Activated CD8-positive, alpha-beta memory T cell treated with anti-CD3 and anti-CD28 coated beads for 36 hours (primary cell): ENCODE data around the gene TJP3. TPM values are rescaled to one million over a fixed set of nuclear protein-coding genes. Genes with fewer than 3 reads are reported as not detected.

Source experiments
- CTCF ChIA-PET: fragments of 350-600 bp; sonication (Branson Sonifier 250); formaldehyde crosslinking; loops from one replicate; lab custom pipeline; 2021; ENCODE audit warnings: antibody characterized with exemption; lab: Charles Lee
- POLR2A ChIA-PET: fragments of 350-600 bp; sonication (Branson Sonifier 250); formaldehyde crosslinking; loops from one replicate; lab custom pipeline; 2021; ENCODE audit warnings: antibody characterized with exemption; lab: Charles Lee
- total RNA-seq, 2 experiments: library from RNA; stranded (reverse); gene quantifications; one replicate each; pipeline ENCODE4 v1.2.3, GENCODE V29; 2021

The TJP3 gene
- total RNA-seq, 2 experiments from 2014 or later = 0.63 to 0.94 TPM

DNA sequence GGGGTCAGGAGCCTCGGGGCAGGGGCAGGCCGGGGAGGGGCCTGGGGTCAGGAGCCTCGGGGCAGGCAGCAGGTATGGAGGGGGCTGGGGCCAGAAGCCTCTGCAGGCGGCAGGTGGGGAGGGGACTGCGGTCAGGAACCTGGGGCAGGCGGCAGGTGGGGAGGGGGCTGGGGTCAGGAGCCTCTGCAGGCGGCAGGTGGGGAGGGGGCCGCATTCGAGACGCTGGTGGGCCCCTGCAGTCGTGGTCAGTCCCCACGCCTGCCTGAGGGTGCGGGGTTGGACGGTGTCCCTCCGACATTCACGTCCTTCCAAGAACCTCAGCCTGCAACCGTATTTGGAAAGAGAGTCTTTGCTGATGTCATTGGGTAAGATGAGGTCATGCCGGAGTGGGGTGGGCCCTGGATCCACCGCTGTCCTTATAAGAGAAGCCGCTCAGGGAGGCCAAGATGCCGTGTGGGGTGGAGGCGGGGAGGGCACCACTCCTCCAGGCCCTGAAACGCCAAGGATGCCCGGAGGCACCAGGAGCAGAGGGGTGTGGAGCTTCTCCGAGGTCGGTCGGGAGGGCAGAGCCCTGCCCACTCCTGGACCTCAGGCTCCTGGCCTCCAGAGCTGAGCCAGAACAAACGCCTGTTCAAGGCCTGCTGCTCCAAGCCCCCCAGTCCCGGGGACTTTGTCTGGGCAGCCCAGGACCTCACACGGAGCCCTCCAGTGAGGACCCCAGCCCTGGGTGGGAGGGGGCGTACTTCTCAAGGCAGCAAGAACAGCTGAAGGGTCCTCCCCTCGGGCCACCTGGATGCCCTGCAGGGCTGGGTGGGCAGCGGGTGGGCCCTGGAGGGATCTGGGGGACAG lies 38.0 kb upstream of the TJP3 start:
- CTCF ChIA-PET = interaction anchor here (1.2 to 2.9 kb wide), 5 partner anchors 23 to 125 kb away, joined by 3 to 14 read pairs (median 8); partner anchors contain the start of genes MFSD12 and PIP5K1C
- POLR2A ChIA-PET = no interaction called here

- POLR2A ChIA-PET = interaction anchor here (0.7 to 1.5 kb wide), 3 partner anchors 20 to 114 kb away, joined by 3 to 9 read pairs (median 3); no protein-coding TSS in a partner anchor
Observed at GRCh38 chr19:3670796-3671679, 37.1 kb upstream of the TJP3 start.

GRCh38 chr19:3671680-3672574 lies 36.3 kb upstream of the TJP3 start:
- ChIA-PET POLR2A (interaction anchor here (1.0 to 1.5 kb wide), 2 partner anchors 19 to 20 kb away, joined by 3 to 9 read pairs; no protein-coding TSS in a partner anchor), CTCF (interaction anchor here (0.8 to 2.9 kb wide), 10 partner anchors 10 to 127 kb away, joined by 3 to 14 read pairs (median 6); partner anchors contain the start of genes MFSD12 and PIP5K1C)

More at GRCh38 chr19:3670796-3671679, 37.1 kb upstream of the TJP3 start:
- CTCF ChIA-PET = interaction anchor here (0.8 to 2.9 kb wide), 8 partner anchors 9 to 126 kb away, joined by 3 to 14 read pairs (median 8); partner anchors contain the start of genes MFSD12 and PIP5K1C

GRCh38 chr19:3672575-3672948 lies 35.6 kb upstream of the TJP3 start:
- CTCF ChIA-PET = interaction anchor here (0.8 to 2.9 kb wide), 8 partner anchors 15 to 116 kb away, joined by 3 to 14 read pairs (median 8); partner anchors contain the start of genes MFSD12 and PIP5K1C
- POLR2A ChIA-PET = no interaction called here

GRCh38 chr19:3672993-3673392 lies 35.2 kb upstream of the TJP3 start:
- ChIA-PET CTCF (interaction anchor here (0.8 to 1.6 kb wide), 4 partner anchors 15 to 88 kb away, joined by 3 to 6 read pairs (median 4); no protein-coding TSS in a partner anchor), POLR2A (no interaction called here)

DNA sequence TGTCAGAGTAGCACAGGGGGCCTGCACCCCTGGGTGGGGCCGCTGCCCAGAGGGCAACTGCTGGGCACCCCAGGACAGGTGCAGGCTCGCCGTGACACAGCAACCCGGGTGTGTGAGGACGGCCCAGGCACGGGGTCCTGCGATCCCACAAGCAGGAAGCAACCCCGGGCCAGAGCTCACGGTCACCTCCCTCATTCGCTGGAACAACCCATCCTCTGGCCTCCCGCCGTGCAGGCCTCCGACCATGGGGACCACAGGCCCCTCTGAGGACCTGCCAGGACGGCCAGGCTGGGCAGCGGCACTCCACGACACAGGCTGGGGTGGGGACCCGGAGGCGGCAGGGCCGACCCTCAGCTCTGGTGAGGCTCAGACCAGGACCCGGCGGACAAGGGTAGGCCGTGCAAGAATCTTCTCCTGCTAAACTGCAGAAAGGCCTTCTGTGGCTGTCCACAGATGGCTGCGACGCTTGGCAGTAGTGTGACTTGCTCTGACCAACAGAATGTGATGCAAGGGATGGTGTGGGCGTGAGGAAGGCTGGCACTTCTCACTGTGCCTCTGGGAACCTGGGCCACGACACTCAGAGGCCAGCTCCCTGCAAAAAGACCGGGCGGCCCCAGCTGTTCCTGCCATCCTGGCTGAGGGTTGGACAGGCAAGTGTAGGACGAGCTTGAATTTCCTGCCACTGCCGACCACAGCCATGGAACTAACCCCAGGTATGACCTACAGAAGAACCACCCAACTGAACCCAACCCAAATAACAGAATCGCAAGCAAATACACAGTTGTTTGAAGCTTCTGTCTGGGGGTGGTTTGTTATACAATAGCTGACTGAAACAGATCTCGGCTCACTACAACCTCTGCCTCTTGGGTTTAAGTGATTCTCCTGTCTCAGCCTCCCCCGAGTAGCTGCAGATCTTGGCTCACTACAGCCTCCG lies 34.4 kb upstream of the TJP3 start:
- POLR2A ChIA-PET = interaction anchor here (1.2 kb wide), 1 partner anchor 26 kb away, joined by 3 read pairs; no protein-coding TSS in a partner anchor
- CTCF ChIA-PET = interaction anchor here (0.8 to 1.6 kb wide), 5 partner anchors 14 to 30 kb away, joined by 3 to 6 read pairs (median 4); no protein-coding TSS in a partner anchor

DNA sequence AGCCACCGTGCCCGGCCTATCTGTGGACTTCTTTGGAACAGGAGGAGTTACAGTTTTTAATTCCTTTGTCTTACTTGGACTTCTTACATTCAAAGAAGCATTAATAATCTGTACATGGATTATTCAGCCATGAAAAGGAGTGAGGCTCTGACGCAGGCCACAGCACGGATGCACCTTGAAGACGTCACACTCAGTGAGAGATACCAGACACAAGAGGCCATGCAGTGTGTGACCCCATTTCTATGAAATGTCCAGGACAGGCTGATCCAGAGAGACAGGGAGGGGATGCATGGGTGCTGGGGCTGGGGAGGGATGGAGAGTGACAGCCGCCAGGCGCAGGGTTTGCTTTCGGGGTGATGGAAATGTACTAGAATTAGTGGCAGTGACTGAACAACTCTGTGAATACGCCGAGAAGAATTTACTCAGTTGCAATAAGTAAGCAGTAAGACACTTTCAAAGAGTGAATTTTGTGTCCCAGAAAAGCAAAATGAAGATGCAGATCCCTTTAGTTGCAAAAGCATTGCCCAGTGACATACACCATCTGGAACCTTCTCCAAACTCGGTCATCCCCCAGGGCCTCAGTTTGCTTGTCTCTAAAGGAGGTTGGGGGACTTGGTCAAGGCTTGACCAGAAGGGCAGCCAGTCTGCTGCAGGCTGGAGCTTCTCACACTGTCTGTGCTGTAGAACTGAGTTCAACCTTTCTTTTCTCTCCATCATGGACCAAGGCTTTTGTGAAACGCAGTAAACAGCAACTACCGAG lies 33.2 kb upstream of the TJP3 start:
- POLR2A ChIA-PET = interaction anchor here (1.2 kb wide), 1 partner anchor 25 kb away, joined by 3 read pairs; no protein-coding TSS in a partner anchor
- CTCF ChIA-PET = interaction anchor here (1.0 to 1.6 kb wide), 4 partner anchors 17 to 29 kb away, joined by 3 to 6 read pairs (median 4); no protein-coding TSS in a partner anchor

GRCh38 chr19:3678188-3678587 lies 30.0 kb upstream of the TJP3 start:
- ChIA-PET CTCF (no interaction called here), POLR2A (no interaction called here)

DNA sequence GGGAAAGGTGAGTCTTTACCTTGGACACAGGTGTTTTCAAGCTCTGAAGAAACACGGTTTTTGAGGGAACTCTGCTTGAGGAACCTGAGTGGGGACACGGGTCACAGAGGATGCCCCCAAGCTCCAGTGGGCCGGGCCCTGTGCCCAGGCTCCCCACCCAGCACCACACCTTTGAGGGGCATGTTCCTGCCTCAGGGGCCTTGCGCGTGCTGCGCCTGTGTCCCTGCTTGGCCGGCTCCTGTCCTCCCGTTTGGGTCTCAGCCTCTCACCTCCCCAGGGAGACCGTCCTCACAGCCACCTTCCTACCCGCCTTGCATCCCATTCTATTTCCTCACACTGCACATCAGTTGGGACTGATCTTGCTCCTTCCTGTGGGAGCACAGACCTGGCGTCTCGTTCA lies 29.0 kb upstream of the TJP3 start:
- CTCF ChIA-PET = no interaction called here
- POLR2A ChIA-PET = no interaction called here

GRCh38 chr19:3679581-3679980 lies 28.6 kb upstream of the TJP3 start:
- POLR2A ChIA-PET = no interaction called here
- CTCF ChIA-PET = no interaction called here

GRCh38 chr19:3680939-3681338 lies 27.2 kb upstream of the TJP3 start:
- POLR2A ChIA-PET = no interaction called here
- CTCF ChIA-PET = no interaction called here

DNA sequence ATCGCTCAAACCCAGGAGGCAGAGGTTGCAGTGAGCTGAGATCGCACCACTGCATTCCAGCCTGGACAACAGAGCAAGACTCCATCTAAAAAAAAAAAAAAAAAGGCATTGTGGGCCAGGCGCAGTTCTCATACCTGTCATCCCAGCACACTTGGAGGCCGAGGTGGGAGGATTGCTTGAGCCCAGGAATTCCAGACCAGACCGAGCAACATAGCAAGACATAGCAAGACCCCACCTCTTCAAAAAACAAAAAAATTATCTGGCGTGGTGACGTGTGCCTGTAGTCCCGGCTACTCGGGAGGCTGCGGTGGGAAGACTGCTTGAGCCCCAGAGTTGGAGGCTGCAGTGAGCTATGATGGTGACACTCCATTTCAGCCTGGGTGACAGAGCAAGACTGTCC lies 25.9 kb upstream of the TJP3 start:
- POLR2A ChIA-PET = no interaction called here
- CTCF ChIA-PET = interaction anchor here (0.7 to 1.1 kb wide), 2 partner anchors 10 to 697 kb away, joined by 4 to 5 read pairs; no protein-coding TSS in a partner anchor

DNA sequence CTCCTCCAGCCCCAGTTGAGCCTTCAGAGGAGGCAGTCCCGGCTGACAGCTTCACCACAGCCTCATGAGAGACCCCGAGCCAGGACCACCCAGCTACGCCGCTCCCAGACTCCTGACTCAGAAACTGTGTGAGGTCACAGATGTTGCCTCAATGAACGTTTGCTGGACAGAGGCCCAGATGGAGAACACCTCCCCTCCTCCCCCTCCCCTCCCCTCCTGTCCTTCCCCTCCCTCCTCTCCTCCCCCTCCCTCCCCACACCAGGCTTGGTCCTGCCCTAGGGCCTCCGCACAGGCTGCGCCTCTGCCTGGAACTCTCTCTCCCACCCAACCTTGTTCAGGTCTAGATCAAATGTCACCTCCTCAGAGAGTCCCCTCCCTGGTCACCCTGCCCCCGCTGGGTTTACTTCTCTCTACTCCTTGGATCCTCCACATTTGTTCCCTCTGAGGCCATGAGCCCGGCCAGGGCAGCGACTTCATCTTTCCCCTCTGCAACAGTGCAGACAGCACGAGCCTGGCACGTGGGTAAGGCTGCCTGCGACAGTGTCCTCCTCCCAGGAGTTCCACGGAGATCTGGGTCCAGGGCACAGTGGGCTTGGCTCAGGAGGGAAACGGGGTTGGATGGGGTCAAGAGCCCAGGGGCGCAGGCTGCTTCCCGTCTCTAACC lies 25.3 kb upstream of the TJP3 start:
- POLR2A ChIA-PET = no interaction called here
- CTCF ChIA-PET = interaction anchor here (0.7 to 1.1 kb wide), 2 partner anchors 10 to 697 kb away, joined by 4 to 5 read pairs; no protein-coding TSS in a partner anchor

DNA sequence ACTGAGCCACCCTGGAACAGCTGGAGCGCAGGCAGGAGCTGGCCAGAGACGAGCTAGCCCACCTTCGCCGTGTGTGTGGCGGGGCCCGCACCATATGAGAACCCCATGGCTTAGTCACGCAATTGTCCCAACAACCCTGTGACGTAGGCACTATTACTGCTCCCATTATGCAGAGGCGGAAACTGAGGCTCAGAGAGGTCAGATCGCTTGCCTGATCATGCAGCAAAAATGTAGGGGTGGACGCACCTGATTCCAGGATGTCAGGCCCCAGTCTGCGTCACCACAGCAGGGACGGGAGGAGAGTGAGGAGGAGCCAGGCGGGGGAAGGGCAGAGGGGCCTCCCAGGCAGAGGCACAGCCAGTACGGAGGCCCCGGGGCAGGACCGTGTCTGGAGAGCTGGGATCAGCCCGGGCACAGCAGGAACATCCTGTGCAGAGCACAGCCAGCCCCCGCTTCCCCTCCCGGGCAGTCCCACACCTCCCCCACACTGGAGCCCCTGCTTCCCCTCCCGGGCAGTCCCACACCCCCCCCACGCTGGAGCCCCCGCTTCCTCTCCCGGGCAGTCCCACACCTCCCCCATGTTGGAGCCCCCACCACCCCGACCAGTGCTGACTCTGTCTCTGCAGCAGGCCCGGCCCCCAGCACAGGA lies 24.7 kb upstream of the TJP3 start:
- ChIA-PET CTCF (no interaction called here), POLR2A (no interaction called here)
